Measurements from ENCODE around the gene ALDH3B1.

DNA sequence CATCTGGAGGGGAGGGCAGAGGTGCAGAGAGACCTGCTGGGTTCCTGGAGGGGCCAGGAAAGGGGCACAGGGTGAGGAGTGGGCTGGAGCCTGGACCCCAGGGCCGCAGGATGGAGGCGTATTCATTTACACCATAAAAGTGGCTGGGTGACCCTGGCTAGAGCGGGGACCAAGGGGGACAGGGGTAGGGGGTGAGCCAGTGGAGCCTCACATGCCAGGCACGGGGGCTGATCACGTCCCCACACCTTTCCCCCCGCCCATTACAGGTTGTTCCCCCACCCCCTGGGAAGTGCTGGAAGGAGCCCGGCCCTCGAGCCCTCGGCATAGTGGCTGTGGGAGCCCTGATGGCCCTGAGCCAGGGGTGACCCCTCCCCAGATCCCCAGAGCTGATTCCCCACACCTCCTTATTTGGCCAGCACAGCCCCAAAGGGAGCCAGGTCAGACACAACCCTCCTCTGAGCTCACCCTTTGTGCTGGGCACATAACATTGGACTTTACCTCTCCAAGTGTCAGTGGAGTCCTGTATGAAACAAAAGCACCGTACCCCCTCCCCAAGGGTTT lies 29.5 kb downstream of the ALDH3B1 start:
- no peak for TF ChIP-seq POLR2AphosphoS5 (IDR thresholded peaks at IDR 0.05)
- TF ChIP-seq, protein P1, sequence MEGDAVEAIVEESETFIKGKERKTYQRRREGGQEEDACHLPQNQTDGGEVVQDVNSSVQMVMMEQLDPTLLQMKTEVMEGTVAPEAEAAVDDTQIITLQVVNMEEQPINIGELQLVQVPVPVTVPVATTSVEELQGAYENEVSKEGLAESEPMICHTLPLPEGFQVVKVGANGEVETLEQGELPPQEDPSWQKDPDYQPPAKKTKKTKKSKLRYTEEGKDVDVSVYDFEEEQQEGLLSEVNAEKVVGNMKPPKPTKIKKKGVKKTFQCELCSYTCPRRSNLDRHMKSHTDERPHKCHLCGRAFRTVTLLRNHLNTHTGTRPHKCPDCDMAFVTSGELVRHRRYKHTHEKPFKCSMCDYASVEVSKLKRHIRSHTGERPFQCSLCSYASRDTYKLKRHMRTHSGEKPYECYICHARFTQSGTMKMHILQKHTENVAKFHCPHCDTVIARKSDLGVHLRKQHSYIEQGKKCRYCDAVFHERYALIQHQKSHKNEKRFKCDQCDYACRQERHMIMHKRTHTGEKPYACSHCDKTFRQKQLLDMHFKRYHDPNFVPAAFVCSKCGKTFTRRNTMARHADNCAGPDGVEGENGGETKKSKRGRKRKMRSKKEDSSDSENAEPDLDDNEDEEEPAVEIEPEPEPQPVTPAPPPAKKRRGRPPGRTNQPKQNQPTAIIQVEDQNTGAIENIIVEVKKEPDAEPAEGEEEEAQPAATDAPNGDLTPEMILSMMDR (IDR thresholded peaks at IDR 0.05) = no peak
